ENCODE data around the gene SPA17. TPM values are rescaled to one million over a fixed set of nuclear protein-coding genes. Genes with fewer than 3 reads are reported as not detected.

SPA17 gene
- total RNA-seq, 1 donor from 2014 or later = 67.2 TPM

- peaks cover 37% of the 10 kb centered on the region for H3K36me3 Mint-ChIP-seq
- H3K79me2 ChIP-seq (ENCODE audit: low read depth) = no peaks in the 10 kb centered on the region
- no peaks in the 10 kb centered on the region for H3K36me3 ChIP-seq
- no peaks in the 10 kb centered on the region for H3K9me3 ChIP-seq (ENCODE audit: low read depth)
- no peak for DNase-seq (ENCODE audit: low spot score)
- H3K9me3 Mint-ChIP-seq = peaks cover 37% of the 10 kb centered on the region
- no peak overlapping the region for H3K4me3 Mint-ChIP-seq
- H3K4me1 Mint-ChIP-seq = no peaks in the 10 kb centered on the region
- H4K20me1 ChIP-seq (ENCODE audit: low read depth) = no peaks in the 10 kb centered on the region
- no peak overlapping the region for H3K4me3 ChIP-seq
- TF ChIP-seq EZH2phosphoT487 (IDR thresholded peaks at IDR 0.05) (no peak), EZH2 (IDR thresholded peaks at IDR 0.05) (no peak), CTCF (IDR thresholded peaks at IDR 0.05) (no peak)
- no peaks in the 10 kb centered on the region for H3K27me3 ChIP-seq
- H2AFZ ChIP-seq (replicated peaks) = no peak overlapping the region
- no peaks in the 10 kb centered on the region for H3K27me3 Mint-ChIP-seq (ENCODE audit: insufficient read depth, low read depth)
- H3K27ac Mint-ChIP-seq = no peak overlapping the region
- H3F3A ChIP-seq (ENCODE audit: low read depth) = no peaks in the 10 kb centered on the region
- no peaks in the 10 kb centered on the region for H3K4me1 ChIP-seq
- no peak overlapping the region for H3K27ac ChIP-seq
- H3K9ac ChIP-seq = no peak overlapping the region
- no peak overlapping the region for H3K4me2 ChIP-seq
Observed at GRCh38 chr11:124681421-124681820, 7.7 kb downstream of the SPA17 start.

DNA sequence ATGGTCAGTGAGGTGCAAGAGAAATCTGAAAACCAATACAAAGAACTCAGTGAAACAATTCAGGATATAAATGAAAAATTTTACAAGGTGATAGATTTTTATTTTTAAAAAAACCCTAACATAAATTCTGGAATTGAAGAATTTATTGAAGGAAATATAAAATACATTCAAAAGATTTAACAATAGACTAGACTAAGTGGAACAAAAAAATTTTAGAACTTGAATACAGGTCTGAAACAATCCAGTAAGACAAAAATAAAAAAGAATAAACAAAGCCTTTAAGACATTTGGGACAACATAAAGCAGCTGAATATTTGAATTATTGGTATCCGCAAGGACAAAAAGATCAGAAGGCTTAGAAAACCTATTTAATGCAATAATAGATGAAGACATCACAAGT lies 8.7 kb downstream of the SPA17 start:
- Mint-ChIP-seq H3K9me3 (peaks cover 47% of the 10 kb centered on the region), H3K36me3 (peaks cover 45% of the 10 kb centered on the region), H3K27me3 (ENCODE audit: insufficient read depth, low read depth) (no peaks in the 10 kb centered on the region), H3K27ac (no peak overlapping the region), H3K4me1 (no peaks in the 10 kb centered on the region), H3K4me3 (no peak overlapping the region)
- Histone ChIP-seq H3K4me3 (no peak overlapping the region), H3K36me3 (no peaks in the 10 kb centered on the region), H3K4me1 (no peaks in the 10 kb centered on the region), H3K9me3 (ENCODE audit: low read depth) (no peaks in the 10 kb centered on the region), H4K20me1 (ENCODE audit: low read depth) (no peaks in the 10 kb centered on the region), H3K79me2 (ENCODE audit: low read depth) (no peaks in the 10 kb centered on the region), H3K4me2 (no peak overlapping the region), H3K27me3 (no peaks in the 10 kb centered on the region), H3F3A (ENCODE audit: low read depth) (no peaks in the 10 kb centered on the region), H3K27ac (no peak overlapping the region), H2AFZ (replicated peaks) (no peak overlapping the region), H3K9ac (no peak overlapping the region)
- TF ChIP-seq EZH2phosphoT487 (IDR thresholded peaks at IDR 0.05) = no peak
- TF ChIP-seq EZH2 (IDR thresholded peaks at IDR 0.05) = no peak
- TF ChIP-seq CTCF (IDR thresholded peaks at IDR 0.05) = no peak
- no peak for DNase-seq (ENCODE audit: low spot score)

DNA sequence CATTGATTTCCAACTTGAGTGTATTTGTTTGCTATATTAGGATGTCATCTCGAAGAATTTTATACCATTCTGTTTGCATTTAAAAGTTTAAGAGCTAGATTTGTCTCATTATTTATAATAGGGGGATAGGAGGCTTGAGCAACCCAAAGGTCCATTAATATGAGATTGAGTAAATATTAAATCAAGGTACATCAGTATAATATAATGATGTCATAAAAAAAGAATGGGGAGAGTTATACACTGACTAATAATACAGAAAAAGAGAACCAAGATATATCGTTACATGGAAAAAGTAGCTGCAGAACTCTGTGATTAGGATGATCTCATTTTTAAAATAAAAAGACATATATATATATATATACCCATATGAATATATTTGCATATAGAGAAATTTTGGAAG lies 19.4 kb downstream of the SPA17 start:
- H3K79me2 ChIP-seq (ENCODE audit: low read depth) = no peaks in the 10 kb centered on the region
- H3K36me3 Mint-ChIP-seq = peaks cover 16% of the 10 kb centered on the region
- no peak for DNase-seq (ENCODE audit: low spot score)
- peaks cover 1% of the 10 kb centered on the region for H3K9me3 Mint-ChIP-seq
- H3K4me1 ChIP-seq = no peaks in the 10 kb centered on the region
- no peaks in the 10 kb centered on the region for H3K27me3 ChIP-seq
- no peak overlapping the region for H3K27ac Mint-ChIP-seq
- no peaks in the 10 kb centered on the region for H3K36me3 ChIP-seq
- TF ChIP-seq EZH2phosphoT487 (IDR thresholded peaks at IDR 0.05) = no peak
- TF ChIP-seq CTCF (IDR thresholded peaks at IDR 0.05) = no peak
- TF ChIP-seq EZH2 (IDR thresholded peaks at IDR 0.05) = no peak
- no peaks in the 10 kb centered on the region for H4K20me1 ChIP-seq (ENCODE audit: low read depth)
- H3K4me3 ChIP-seq = no peak overlapping the region
- no peaks in the 10 kb centered on the region for H3K4me1 Mint-ChIP-seq
- H3K4me3 Mint-ChIP-seq = no peak overlapping the region
- no peak overlapping the region for H3K27ac ChIP-seq
- H2AFZ ChIP-seq (replicated peaks) = no peak overlapping the region
- H3K9ac ChIP-seq = no peak overlapping the region
- no peaks in the 10 kb centered on the region for H3K27me3 Mint-ChIP-seq (ENCODE audit: insufficient read depth, low read depth)
- H3F3A ChIP-seq (ENCODE audit: low read depth) = no peaks in the 10 kb centered on the region
- H3K4me2 ChIP-seq = no peak overlapping the region
- no peaks in the 10 kb centered on the region for H3K9me3 ChIP-seq (ENCODE audit: low read depth)
